Spleen (tissue), 7 donors: Measurements from ENCODE around the gene SAP30BP.
A peak's percentile ranks its signal among the peaks of the same experiment; 100 is the strongest.

Source experiments
- POLR2A ChIP-seq, 3 donors: fragments of 450-650 bp; IDR thresholded peaks; one replicate each; pipeline ENCODE4 v1.5.1; 2017; ENCODE audit warnings: antibody characterized with exemption in 3 of 3, mild to moderate bottlenecking in 1 of 3
- POLR2AphosphoS5 ChIP-seq, 3 donors: sonication (generic); formaldehyde crosslinking; IDR thresholded peaks; one replicate each; pipeline ENCODE4 v1.5.1; 2017; ENCODE audit warnings: antibody characterized with exemption in 3 of 3
- TF ChIP-seq, protein P1 (sequence below), 11 experiments: fragments of 200-600 bp in 7 of 11; fragments of 450-650 bp in 4 of 11; sonication (generic) in 4 of 11; IDR thresholded peaks in 8 of 11; conservative IDR thresholded peaks in 3 of 11; 1 replicate in 7 of 11; 2 replicates in 4 of 11; pipeline versions ENCODE4 v1.4.0 to v1.8.0; 2016 to 2021; ENCODE audit warnings: antibody characterized with exemption in 11 of 11, inconsistent platforms in 4 of 11, mild to moderate bottlenecking in 1 of 11
- donor health status: DM: no; HTN: no; CAD: no; lungs with moderate emphysema.
- donor health status: DM: no; HTN: no; CAD: no.
- donor health status: DM: no; HTN: no; CAD: no.

- TF ChIP-seq POLR2AphosphoS5 (IDR thresholded peaks at IDR 0.05) (peak in 2 of 3 donors; percentile 19 to 32), POLR2A (IDR thresholded peaks at IDR 0.05) (no peak)
- TF ChIP-seq, protein P1, sequence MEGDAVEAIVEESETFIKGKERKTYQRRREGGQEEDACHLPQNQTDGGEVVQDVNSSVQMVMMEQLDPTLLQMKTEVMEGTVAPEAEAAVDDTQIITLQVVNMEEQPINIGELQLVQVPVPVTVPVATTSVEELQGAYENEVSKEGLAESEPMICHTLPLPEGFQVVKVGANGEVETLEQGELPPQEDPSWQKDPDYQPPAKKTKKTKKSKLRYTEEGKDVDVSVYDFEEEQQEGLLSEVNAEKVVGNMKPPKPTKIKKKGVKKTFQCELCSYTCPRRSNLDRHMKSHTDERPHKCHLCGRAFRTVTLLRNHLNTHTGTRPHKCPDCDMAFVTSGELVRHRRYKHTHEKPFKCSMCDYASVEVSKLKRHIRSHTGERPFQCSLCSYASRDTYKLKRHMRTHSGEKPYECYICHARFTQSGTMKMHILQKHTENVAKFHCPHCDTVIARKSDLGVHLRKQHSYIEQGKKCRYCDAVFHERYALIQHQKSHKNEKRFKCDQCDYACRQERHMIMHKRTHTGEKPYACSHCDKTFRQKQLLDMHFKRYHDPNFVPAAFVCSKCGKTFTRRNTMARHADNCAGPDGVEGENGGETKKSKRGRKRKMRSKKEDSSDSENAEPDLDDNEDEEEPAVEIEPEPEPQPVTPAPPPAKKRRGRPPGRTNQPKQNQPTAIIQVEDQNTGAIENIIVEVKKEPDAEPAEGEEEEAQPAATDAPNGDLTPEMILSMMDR (IDR thresholded peaks at IDR 0.05 in 8 of 11, conservative IDR thresholded peaks at IDR 0.05 in 3 of 11): no peak
Observed at GRCh38 chr17:75740215-75740614, 73.1 kb downstream of the SAP30BP start.
